C4-2B (cell line): ENCODE data around the gene GNPTG.

ENCODE experiments used
- CTCF ChIP-seq: fragments of 450-650 bp; conservative IDR thresholded peaks from 2 replicates; pipeline ENCODE4 v1.5.1; 2017; ENCODE audit warnings: mild to moderate bottlenecking
- ZFX ChIP-seq: fragments of 450-650 bp; IDR thresholded peaks from 2 replicates; pipeline ENCODE4 v1.6.1; 2017

- no peak for TF ChIP-seq CTCF
- TF ChIP-seq ZFX: no peak
These were observed 17.0 kb upstream of the GNPTG start for GRCh38 chr16:1334739-1335138.
